Stimulated activated CD4-positive, alpha-beta T cell treated with anti-CD3 and anti-CD28 coated beads, Interleukin-2, amount 100 ng/mL, for 24 hours (primary cell): Measurements from ENCODE around the gene CTAG2.
"Not testable (repeated sequence)": the region's sequence is repeated elsewhere in the genome, so short reads cannot be mapped to it uniquely, and the experiment has no call there.

ENCODE experiments used
- DNase-seq, 2 donors: peaks; one replicate each; pipeline ENCODE4 v3.0.0-alpha.2; 2020

CTAG2 gene

GRCh38 chrX:154645745-154646378 lies 7.5 kb downstream of the CTAG2 start:
- not testable (repeated sequence) for DNase-seq

- DNase-seq = not testable (repeated sequence)
Observed at GRCh38 chrX:154643708-154644107, 9.7 kb downstream of the CTAG2 start.

GRCh38 chrX:154641740-154642139 lies 11.6 kb downstream of the CTAG2 start:
- not testable (repeated sequence) for DNase-seq

- DNase-seq = not testable (repeated sequence)
Observed at GRCh38 chrX:154633661-154634060, 19.7 kb downstream of the CTAG2 start.

- DNase-seq = not testable (repeated sequence)
Observed at GRCh38 chrX:154630949-154631348, 22.4 kb downstream of the CTAG2 start.

- DNase-seq = not testable (repeated sequence)
Observed at GRCh38 chrX:154628960-154629359, 24.4 kb downstream of the CTAG2 start.

- not testable (repeated sequence) for DNase-seq
Observed at GRCh38 chrX:154620767-154621414, 32.5 kb downstream of the CTAG2 start.

GRCh38 chrX:154619182-154619581 lies 34.2 kb downstream of the CTAG2 start, which contains the start of gene CTAG1B:
Gene CTAG1B (minus strand): TSS chrX:154619282. CDS start chrX:154619218, 64 bp downstream.
- DNase-seq = not testable (repeated sequence)

GRCh38 chrX:154613586-154613985 lies 39.8 kb downstream of the CTAG2 start:
- DNase-seq = not testable (repeated sequence)

GRCh38 chrX:154611146-154611545 lies 42.2 kb downstream of the CTAG2 start:
- DNase-seq = not testable (repeated sequence)

GRCh38 chrX:154608823-154609222 lies 44.6 kb downstream of the CTAG2 start:
- not testable (repeated sequence) for DNase-seq

- DNase-seq = not testable (repeated sequence)
Observed at GRCh38 chrX:154607976-154608375, 45.4 kb downstream of the CTAG2 start.

- DNase-seq = no peak
Observed at GRCh38 chrX:154607370-154607769, 46.0 kb downstream of the CTAG2 start.

- no peak for DNase-seq
Observed at GRCh38 chrX:154605566-154605965, 47.8 kb downstream of the CTAG2 start.

GRCh38 chrX:154603438-154604430 lies 49.6 kb downstream of the CTAG2 start:
- no peak for DNase-seq

GRCh38 chrX:154602766-154603437 lies 50.5 kb downstream of the CTAG2 start:
- no peak for DNase-seq

- DNase-seq = no peak
Observed at GRCh38 chrX:154602226-154602625, 51.2 kb downstream of the CTAG2 start.
